ENCODE data around the gene CIB4. TPM values are rescaled to one million over a fixed set of nuclear protein-coding genes. Genes with fewer than 3 reads are reported as not detected.

CIB4 gene
- total and polyA plus RNA-seq, 2 donors (not counting 1 experiment from before 2014, with no cell fraction given), result not detected

GRCh38 chr2:26605195-26605998 is 35.8 kb downstream of the CIB4 start:
- Histone ChIP-seq H3K9ac (ENCODE audit: low read length) (no peak overlapping the region), H3K27me3 (replicated peaks in 1 of 4; ENCODE audit: control extremely low read depth in 1 of 4, control insufficient read depth in 3 of 4, insufficient read depth in 4 of 4, low read length in 3 of 4) (peaks cover 0 to 6% (median 1%) of the 10 kb centered on the region in 4 experiments), H4K20me1 (ENCODE audit: control insufficient read depth, insufficient read depth, low read length, poor library complexity, severe bottlenecking) (no peaks in the 10 kb centered on the region), H3K27ac (ENCODE audit: low read length in 2 of 2) (no peak overlapping the region), H3K4me2 (replicated peaks; ENCODE audit: low read depth, low read length, poor library complexity, severe bottlenecking) (no peak overlapping the region), H3K4me3 (ENCODE audit: control extremely low read depth in 1 of 5, extremely low read depth in 1 of 5, insufficient read depth in 1 of 5, low read depth in 2 of 5, low read length in 4 of 5) (no peak overlapping the region), H3K4me1 (ENCODE audit: control insufficient read depth in 2 of 2, insufficient read depth in 2 of 2, low read length in 2 of 2) (peaks cover 7 to 15% of the 10 kb centered on the region in 2 donors), H3K79me2 (ENCODE audit: control insufficient read depth, insufficient read depth, low read length) (no peaks in the 10 kb centered on the region), H2AFZ (ENCODE audit: insufficient read depth, low read depth, low read length, poor library complexity, severe bottlenecking) (no peak overlapping the region), H3K9me3 (ENCODE audit: control extremely low read depth in 1 of 3, control insufficient read depth in 2 of 3, insufficient read depth in 1 of 3, low read length in 2 of 3) (peaks cover 0 to 6% (median 0%) of the 10 kb centered on the region in 3 donors), H3K36me3 (replicated peaks in 1 of 2; ENCODE audit: control extremely low read depth in 1 of 2, control insufficient read depth in 1 of 2, extremely low read depth in 1 of 2, insufficient read depth in 2 of 2, low read length in 1 of 2) (no peaks in the 10 kb centered on the region)
- H3K27me3 Mint-ChIP-seq, result peaks cover 20% of the 10 kb centered on the region
- peaks cover 3% of the 10 kb centered on the region for H3K9me3 Mint-ChIP-seq (ENCODE audit: insufficient read depth)
- DNase-seq (peak; percentile 57), ATAC-seq (ENCODE audit: low read depth) (no peak)
- no peak for TF ChIP-seq EZH2 (IDR thresholded peaks at IDR 0.05; ENCODE audit: borderline replicate concordance, insufficient read depth, low read depth, low read length, poor library complexity, severe bottlenecking)
- TF ChIP-seq CTCF (IDR thresholded peaks at IDR 0.05), result peak; percentile 68
- no peak overlapping the region for H3K4me3 Mint-ChIP-seq
- H3K27ac Mint-ChIP-seq, result no peak overlapping the region
- H3K4me1 Mint-ChIP-seq, result peaks cover 12% of the 10 kb centered on the region
- intact Hi-C loops (cut with micrococcal nuclease), result no loop called here
- WGBS (ENCODE audit: insufficient coverage), result 49% methylated on average over 8 of the region's 13 CpGs
- POLR2A ChIA-PET, result no interaction called here
- CTCF ChIA-PET, result interaction anchor here (0.6 to 4.1 kb wide), 4 partner anchors 8 to 140 kb away, joined by 3 to 26 read pairs (median 4); no protein-coding TSS in a partner anchor

GRCh38 chr2:26602575-26602974 is 38.6 kb downstream of the CIB4 start:
- peaks cover 27% of the 10 kb centered on the region for H3K27me3 Mint-ChIP-seq
- TF ChIP-seq CTCF (IDR thresholded peaks at IDR 0.05), result no peak
- no peak for TF ChIP-seq EZH2 (IDR thresholded peaks at IDR 0.05; ENCODE audit: borderline replicate concordance, insufficient read depth, low read depth, low read length, poor library complexity, severe bottlenecking)
- H3K79me2 ChIP-seq (ENCODE audit: control insufficient read depth, insufficient read depth, low read length), result no peaks in the 10 kb centered on the region
- CTCF ChIA-PET, result interaction anchor here (2.0 kb wide), 1 partner anchor 144 kb away, joined by 7 read pairs; no protein-coding TSS in a partner anchor
- H4K20me1 ChIP-seq (ENCODE audit: control insufficient read depth, insufficient read depth, low read length, poor library complexity, severe bottlenecking), result no peaks in the 10 kb centered on the region
- no peak for ATAC-seq (ENCODE audit: low read depth)
- no peaks in the 10 kb centered on the region for H3K4me1 ChIP-seq (ENCODE audit: control insufficient read depth in 2 of 2, insufficient read depth in 2 of 2, low read length in 2 of 2)
- H3K4me1 Mint-ChIP-seq, result no peaks in the 10 kb centered on the region
- H3K4me3 ChIP-seq (ENCODE audit: control extremely low read depth in 1 of 5, extremely low read depth in 1 of 5, insufficient read depth in 1 of 5, low read depth in 2 of 5, low read length in 4 of 5), result no peak overlapping the region
- no peak overlapping the region for H3K27ac ChIP-seq (ENCODE audit: low read length in 2 of 2)
- no peak overlapping the region for H3K27ac Mint-ChIP-seq
- peaks cover 0 to 6% (median 0%) of the 10 kb centered on the region in 3 donors for H3K9me3 ChIP-seq (ENCODE audit: control extremely low read depth in 1 of 3, control insufficient read depth in 2 of 3, insufficient read depth in 1 of 3, low read length in 2 of 3)
- no peak overlapping the region for H2AFZ ChIP-seq (ENCODE audit: insufficient read depth, low read depth, low read length, poor library complexity, severe bottlenecking)
- 93% methylated on average over 3 of the region's 6 CpGs for WGBS (ENCODE audit: insufficient coverage)
- peaks cover 3% of the 10 kb centered on the region for H3K9me3 Mint-ChIP-seq (ENCODE audit: insufficient read depth)
- intact Hi-C loops (cut with micrococcal nuclease), result no loop called here
- H3K27me3 ChIP-seq (replicated peaks in 1 of 4; ENCODE audit: control extremely low read depth in 1 of 4, control insufficient read depth in 3 of 4, insufficient read depth in 4 of 4, low read length in 3 of 4), result peaks cover 0 to 6% (median 3%) of the 10 kb centered on the region in 4 experiments
- no peaks in the 10 kb centered on the region for H3K36me3 ChIP-seq (replicated peaks in 1 of 2; ENCODE audit: control extremely low read depth in 1 of 2, control insufficient read depth in 1 of 2, extremely low read depth in 1 of 2, insufficient read depth in 2 of 2, low read length in 1 of 2)
- H3K4me3 Mint-ChIP-seq, result no peak overlapping the region
- no peak overlapping the region for H3K4me2 ChIP-seq (replicated peaks; ENCODE audit: low read depth, low read length, poor library complexity, severe bottlenecking)
- no peak overlapping the region for H3K9ac ChIP-seq (ENCODE audit: low read length)
- no peak for DNase-seq
- POLR2A ChIA-PET, result no interaction called here

All from B cell (primary cell).